Brain microvascular endothelial cell (primary cell): ENCODE data around the gene KDM5B.

Experiments used
- DNase-seq: peaks from one replicate; pipeline ENCODE4 v3.0.0-alpha.2; 2020
- H3K27ac ChIP-seq: fragments of 250-450 bp; sonication (Bioruptor Pico); 2 replicates; pipeline ENCODE4 v1.5.1; 2020; ENCODE audit warnings: mild to moderate bottlenecking, moderate library complexity
- H3K27me3 ChIP-seq: fragments of 250-450 bp; sonication (Bioruptor Pico); replicated peaks from 2 replicates; pipeline ENCODE4 v1.5.1; 2020; ENCODE audit warnings: mild to moderate bottlenecking
- H3K36me3 ChIP-seq: fragments of 250-450 bp; sonication (Bioruptor Pico); replicated peaks from 2 replicates; pipeline ENCODE4 v1.5.1; 2020; ENCODE audit warnings: mild to moderate bottlenecking
- H3K4me3 ChIP-seq: 2 replicates; pipeline ENCODE4 v1.5.1; 2011; ENCODE audit warnings: low read depth, mild to moderate bottlenecking, control low read depth, low read length, moderate library complexity
- CTCF ChIP-seq: IDR thresholded peaks from 2 replicates; pipeline ENCODE4 v1.5.1; 2011; ENCODE audit warnings: low read depth, mild to moderate bottlenecking, moderate library complexity, low read length, control low read depth, inconsistent platforms; ENCODE audit errors: missing control alignments
- in situ Hi-C: cut with HindIII; loops from 2 replicates; pipeline ENCODE4 v1.10.0; 2017; ENCODE audit warnings: low sequenced_read_pairs, low pct_ligation_motif_present

The KDM5B gene

GRCh38 chr1:202694314-202694713 is 113.9 kb downstream of the KDM5B start:
- no peak for DNase-seq
- in situ Hi-C loops: no loop called here
- no peak overlapping the region for H3K27ac ChIP-seq
- H3K36me3 ChIP-seq: no peaks in the 10 kb centered on the region
- peaks cover 30% of the 10 kb centered on the region for H3K27me3 ChIP-seq
- no peak for TF ChIP-seq CTCF
- H3K4me3 ChIP-seq: no peak overlapping the region

- no peaks in the 10 kb centered on the region for H3K36me3 ChIP-seq
- peak; percentile 65 for DNase-seq
- peaks cover 29% of the 10 kb centered on the region for H3K27me3 ChIP-seq
- TF ChIP-seq CTCF: peak; percentile 56
- H3K27ac ChIP-seq: no peak overlapping the region
- no peak overlapping the region for H3K4me3 ChIP-seq
- in situ Hi-C loops: no loop called here
Observed at GRCh38 chr1:202692959-202693555, 115.2 kb downstream of the KDM5B start.

GRCh38 chr1:202691816-202692215 is 116.4 kb downstream of the KDM5B start:
- TF ChIP-seq CTCF: no peak
- H3K36me3 ChIP-seq: no peaks in the 10 kb centered on the region
- no peak overlapping the region for H3K27ac ChIP-seq
- H3K4me3 ChIP-seq: no peak overlapping the region
- in situ Hi-C loops: no loop called here
- no peak for DNase-seq
- H3K27me3 ChIP-seq: peaks cover 32% of the 10 kb centered on the region

GRCh38 chr1:202689493-202690342 is 118.5 kb downstream of the KDM5B start:
- no peak overlapping the region for H3K4me3 ChIP-seq
- DNase-seq: no peak
- in situ Hi-C loops: no loop called here
- H3K27me3 ChIP-seq: peaks cover 20% of the 10 kb centered on the region
- H3K36me3 ChIP-seq: no peaks in the 10 kb centered on the region
- TF ChIP-seq CTCF: no peak
- no peak overlapping the region for H3K27ac ChIP-seq

DNA sequence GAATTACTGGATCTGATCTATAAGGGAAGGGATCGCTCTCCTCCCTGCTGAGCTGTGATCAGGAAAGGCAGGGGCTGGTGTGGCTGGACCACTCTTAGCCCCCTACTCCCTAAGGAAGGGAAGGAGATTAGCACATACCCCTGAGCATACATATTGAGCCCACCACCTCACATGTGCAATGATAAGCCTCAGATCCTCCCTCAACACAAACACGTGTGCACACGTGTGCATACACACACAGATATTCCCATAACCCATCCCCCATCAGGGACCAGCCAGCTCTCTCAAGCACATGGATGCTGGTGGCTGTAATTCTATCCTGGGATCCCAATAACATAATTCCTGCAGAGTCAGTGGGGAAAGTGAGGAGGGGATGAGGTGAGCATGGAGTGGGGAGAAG is 119.1 kb downstream of the KDM5B start:
- DNase-seq: no peak
- in situ Hi-C loops: no loop called here
- no peak overlapping the region for H3K4me3 ChIP-seq
- H3K36me3 ChIP-seq: no peaks in the 10 kb centered on the region
- H3K27me3 ChIP-seq: peaks cover 20% of the 10 kb centered on the region
- no peak for TF ChIP-seq CTCF
- no peak overlapping the region for H3K27ac ChIP-seq
